OCI-LY3 (cell line): ENCODE results near the gene ROR1.

Experiments
- CTCF ChIP-seq: fragments of 200-600, 300-600 bp; sonication (generic); IDR thresholded peaks from 2 replicates; pipeline ENCODE4 v1.5.1; 2014; ENCODE audit warnings: antibody characterized with exemption, low read length, low read depth
- EZH2phosphoT487 ChIP-seq: fragments of 200-600 bp; shearing (Covaris generic); IDR thresholded peaks from 2 replicates; pipeline ENCODE4 v1.6.1; 2018; ENCODE audit warnings: antibody characterized with exemption, mixed run types, low read depth

- TF ChIP-seq CTCF (no peak), EZH2phosphoT487 (no peak)
Observed at GRCh38 chr1:64095832-64096231, 322.0 kb downstream of the ROR1 start.
